K562 (cell line): ENCODE results near the gene STT3A. TPM values are rescaled to one million over a fixed set of nuclear protein-coding genes. Genes with fewer than 3 reads are reported as not detected.

Experiments used
- CBX8 ChIP-seq: fragments of 200-600 bp; sonication (generic); IDR thresholded peaks from 2 replicates; pipeline ENCODE4 v1.6.1; 2012; ENCODE audit warnings: borderline replicate concordance, mixed run types, low read depth, mild to moderate bottlenecking, moderate library complexity, mixed read lengths, low read length, control low read depth, inconsistent platforms; ENCODE audit not compliant: poor library complexity, severe bottlenecking; ENCODE audit errors: extremely low read depth
- FOXA3 ChIP-seq, 2 experiments: fragments of 450-650 bp in 1 of 2; sonication (generic) in 1 of 2; formaldehyde crosslinking; IDR thresholded peaks in 1 of 2; conservative IDR thresholded peaks in 1 of 2; 2 replicates each; pipeline versions ENCODE4 v1.4.0 to v1.8.0; 2020 to 2022; ENCODE audit warnings: mild to moderate bottlenecking in 2 of 2, missing genetic modification reagents in 1 of 2
- GABPB1 ChIP-seq: sonication (generic); formaldehyde crosslinking; IDR thresholded peaks from 2 replicates; pipeline ENCODE4 v1.8.0; 2022; ENCODE audit warnings: mild to moderate bottlenecking, missing genetic modification reagents
- HEY1 ChIP-seq: fragments of 250-450 bp; sonication (Bioruptor Pico); IDR thresholded peaks from 2 replicates; pipeline ENCODE4 v1.5.0; 2020; ENCODE audit warnings: mild to moderate bottlenecking, moderate library complexity, borderline replicate concordance
- KDM2B ChIP-seq: fragments of 250-450 bp; sonication (Bioruptor Pico); IDR thresholded peaks from 2 replicates; pipeline ENCODE4 v1.8.0; 2021; ENCODE audit warnings: mild to moderate bottlenecking, moderate library complexity
- MCM7 ChIP-seq, 2 experiments: fragments of 450-650 bp; IDR thresholded peaks; 2 replicates each; pipeline ENCODE4 v1.6.1; 2016 to 2018
- PHF8 ChIP-seq: fragments of 200-600 bp; sonication (generic); IDR thresholded peaks from 2 replicates; pipeline ENCODE4 v1.6.1; 2012; ENCODE audit warnings: mixed run types, mild to moderate bottlenecking, inconsistent platforms, low read length, moderate library complexity, borderline replicate concordance
- RFX1 ChIP-seq: fragments of 450-650 bp; IDR thresholded peaks from 2 replicates; pipeline ENCODE4 v1.6.1; 2016; ENCODE audit warnings: mild to moderate bottlenecking, moderate library complexity
- SIX5 ChIP-seq, 2 experiments: IDR thresholded peaks; 2 replicates each; pipeline ENCODE4 v1.6.1; 2011; ENCODE audit warnings: low read length in 2 of 2, borderline replicate concordance in 1 of 2, low read depth in 1 of 2, mild to moderate bottlenecking in 1 of 2, moderate library complexity in 1 of 2; ENCODE audit not compliant: insufficient read depth in 1 of 2
- SRSF9 ChIP-seq: fragments of 200-400 bp; formaldehyde crosslinking; IDR thresholded peaks from 2 replicates; pipeline ENCODE4 v1.6.1; 2017; ENCODE audit warnings: low read depth, low read length, borderline replicate concordance
- ZFX ChIP-seq: sonication (generic); formaldehyde crosslinking; IDR thresholded peaks from 2 replicates; pipeline ENCODE4 v1.8.0; 2022; ENCODE audit warnings: mild to moderate bottlenecking, missing genetic modification reagents, moderate library complexity
- ZNF282 ChIP-seq: sonication (generic); formaldehyde crosslinking; IDR thresholded peaks from 2 replicates; pipeline ENCODE4 v1.8.1; 2023; ENCODE audit warnings: missing genetic modification reagents
- polyA plus RNA-seq, 8 experiments: library from polyadenylated mRNA; depleted of rRNA in 4 of 8; stranded (reverse) in 5 of 8; unstranded in 3 of 8; fragments of >200 nt; fragmentation: Nextera tagmentation in 2 of 8; fragmentation: Illumina TruSeq in 1 of 8; extraction: Ambion mirVana in 2 of 8; extraction: Trizol in 1 of 8; gene quantifications; 2 replicates each; pipeline versions ENCODE4 v1.2.1 to v1.2.3, GENCODE V29; 2011 to 2014; ENCODE audit warnings: inconsistent platforms in 1 of 8, missing spikeins in 1 of 8
- total RNA-seq, 7 experiments: library from RNA; depleted of rRNA in 6 of 7; stranded (reverse); fragments of >200 nt in 6 of 7; fragmentation: Illumina TruSeq in 2 of 7; extraction: Trizol in 2 of 7; gene quantifications; 2 replicates each; pipeline versions ENCODE4 v1.2.1 to v1.2.3, GENCODE V29; 2011 to 2021; ENCODE audit warnings: low replicate concordance in 1 of 7
- TF ChIP-seq, protein P1 (sequence below): sonication (generic); formaldehyde crosslinking; IDR thresholded peaks from 2 replicates; pipeline ENCODE4 v1.8.0; 2022; ENCODE audit warnings: missing genetic modification reagents, mild to moderate bottlenecking, moderate library complexity, borderline replicate concordance
- TF ChIP-seq, protein P2 (sequence below): fragments of 450-650 bp; IDR thresholded peaks from 2 replicates; pipeline ENCODE4 v1.6.1; 2016; ENCODE audit warnings: low read depth
- TF ChIP-seq, protein P3 (sequence below): sonication (generic); IDR thresholded peaks from 2 replicates; pipeline ENCODE4 v1.6.1; 2016
- TF ChIP-seq, protein P4 (sequence below), 2 experiments: fragments of 450-650 bp; conservative IDR thresholded peaks; 2 replicates each; pipeline ENCODE4 v1.6.1; 2017; ENCODE audit warnings: mild to moderate bottlenecking in 2 of 2, moderate library complexity in 2 of 2

The STT3A gene
- total and polyA plus RNA-seq, 9 of the 15 experiments (the other 6 are each of a cell fraction or from before 2014, with no cell fraction given): 70.7 to 330 (median 192) TPM

DNA sequence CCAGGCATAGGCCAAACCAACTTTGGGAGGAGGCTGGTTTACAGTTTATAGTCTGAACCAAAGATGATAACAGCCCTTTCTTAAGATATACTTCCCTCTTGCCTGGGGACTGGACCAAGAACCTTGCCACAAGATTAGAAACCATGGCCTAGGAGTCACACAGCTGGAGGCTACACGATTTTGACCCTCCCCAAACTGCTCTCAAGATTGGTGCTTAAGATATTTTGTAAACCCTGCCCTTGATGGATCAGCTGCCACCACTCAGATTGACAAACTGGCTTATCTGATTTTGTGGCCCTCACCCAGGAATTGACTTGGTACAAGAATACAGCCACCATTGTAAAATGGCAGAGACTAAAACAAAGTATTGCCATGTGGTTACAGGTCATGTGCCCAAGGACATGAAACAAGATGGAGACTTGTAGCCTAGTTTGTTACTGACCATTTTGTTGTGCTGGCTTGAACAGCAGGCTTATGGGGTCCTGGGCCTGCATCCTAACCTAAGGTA lies 40.8 kb upstream of the STT3A start (continued):
- no peak for TF ChIP-seq SIX5 (IDR thresholded peaks at IDR 0.05; ENCODE audit: borderline replicate concordance in 1 of 2, insufficient read depth in 1 of 2, low read depth in 1 of 2, low read length in 2 of 2)
- no peak for TF ChIP-seq ZNF282 (CRISPR knock-in tag)
- no peak for TF ChIP-seq GABPB1
- TF ChIP-seq KDM2B (CRISPR knock-in tag): no peak
- TF ChIP-seq, protein P1, sequence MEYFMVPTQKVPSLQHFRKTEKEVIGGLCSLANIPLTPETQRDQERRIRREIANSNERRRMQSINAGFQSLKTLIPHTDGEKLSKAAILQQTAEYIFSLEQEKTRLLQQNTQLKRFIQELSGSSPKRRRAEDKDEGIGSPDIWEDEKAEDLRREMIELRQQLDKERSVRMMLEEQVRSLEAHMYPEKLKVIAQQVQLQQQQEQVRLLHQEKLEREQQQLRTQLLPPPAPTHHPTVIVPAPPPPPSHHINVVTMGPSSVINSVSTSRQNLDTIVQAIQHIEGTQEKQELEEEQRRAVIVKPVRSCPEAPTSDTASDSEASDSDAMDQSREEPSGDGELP (CRISPR knock-in tag): peak; percentile 76
- TF ChIP-seq HEY1 (CRISPR knock-in tag): no peak
- no peak for TF ChIP-seq CBX8
- TF ChIP-seq FOXA3 (CRISPR knock-in tag; conservative IDR thresholded peaks at IDR 0.05 in 1 of 2, IDR thresholded peaks at IDR 0.05 in 1 of 2): peak in 1 of 2 experiments; percentile 46; a peak in 2 of 4 replicates
- TF ChIP-seq PHF8: no peak
- TF ChIP-seq, protein P2, sequence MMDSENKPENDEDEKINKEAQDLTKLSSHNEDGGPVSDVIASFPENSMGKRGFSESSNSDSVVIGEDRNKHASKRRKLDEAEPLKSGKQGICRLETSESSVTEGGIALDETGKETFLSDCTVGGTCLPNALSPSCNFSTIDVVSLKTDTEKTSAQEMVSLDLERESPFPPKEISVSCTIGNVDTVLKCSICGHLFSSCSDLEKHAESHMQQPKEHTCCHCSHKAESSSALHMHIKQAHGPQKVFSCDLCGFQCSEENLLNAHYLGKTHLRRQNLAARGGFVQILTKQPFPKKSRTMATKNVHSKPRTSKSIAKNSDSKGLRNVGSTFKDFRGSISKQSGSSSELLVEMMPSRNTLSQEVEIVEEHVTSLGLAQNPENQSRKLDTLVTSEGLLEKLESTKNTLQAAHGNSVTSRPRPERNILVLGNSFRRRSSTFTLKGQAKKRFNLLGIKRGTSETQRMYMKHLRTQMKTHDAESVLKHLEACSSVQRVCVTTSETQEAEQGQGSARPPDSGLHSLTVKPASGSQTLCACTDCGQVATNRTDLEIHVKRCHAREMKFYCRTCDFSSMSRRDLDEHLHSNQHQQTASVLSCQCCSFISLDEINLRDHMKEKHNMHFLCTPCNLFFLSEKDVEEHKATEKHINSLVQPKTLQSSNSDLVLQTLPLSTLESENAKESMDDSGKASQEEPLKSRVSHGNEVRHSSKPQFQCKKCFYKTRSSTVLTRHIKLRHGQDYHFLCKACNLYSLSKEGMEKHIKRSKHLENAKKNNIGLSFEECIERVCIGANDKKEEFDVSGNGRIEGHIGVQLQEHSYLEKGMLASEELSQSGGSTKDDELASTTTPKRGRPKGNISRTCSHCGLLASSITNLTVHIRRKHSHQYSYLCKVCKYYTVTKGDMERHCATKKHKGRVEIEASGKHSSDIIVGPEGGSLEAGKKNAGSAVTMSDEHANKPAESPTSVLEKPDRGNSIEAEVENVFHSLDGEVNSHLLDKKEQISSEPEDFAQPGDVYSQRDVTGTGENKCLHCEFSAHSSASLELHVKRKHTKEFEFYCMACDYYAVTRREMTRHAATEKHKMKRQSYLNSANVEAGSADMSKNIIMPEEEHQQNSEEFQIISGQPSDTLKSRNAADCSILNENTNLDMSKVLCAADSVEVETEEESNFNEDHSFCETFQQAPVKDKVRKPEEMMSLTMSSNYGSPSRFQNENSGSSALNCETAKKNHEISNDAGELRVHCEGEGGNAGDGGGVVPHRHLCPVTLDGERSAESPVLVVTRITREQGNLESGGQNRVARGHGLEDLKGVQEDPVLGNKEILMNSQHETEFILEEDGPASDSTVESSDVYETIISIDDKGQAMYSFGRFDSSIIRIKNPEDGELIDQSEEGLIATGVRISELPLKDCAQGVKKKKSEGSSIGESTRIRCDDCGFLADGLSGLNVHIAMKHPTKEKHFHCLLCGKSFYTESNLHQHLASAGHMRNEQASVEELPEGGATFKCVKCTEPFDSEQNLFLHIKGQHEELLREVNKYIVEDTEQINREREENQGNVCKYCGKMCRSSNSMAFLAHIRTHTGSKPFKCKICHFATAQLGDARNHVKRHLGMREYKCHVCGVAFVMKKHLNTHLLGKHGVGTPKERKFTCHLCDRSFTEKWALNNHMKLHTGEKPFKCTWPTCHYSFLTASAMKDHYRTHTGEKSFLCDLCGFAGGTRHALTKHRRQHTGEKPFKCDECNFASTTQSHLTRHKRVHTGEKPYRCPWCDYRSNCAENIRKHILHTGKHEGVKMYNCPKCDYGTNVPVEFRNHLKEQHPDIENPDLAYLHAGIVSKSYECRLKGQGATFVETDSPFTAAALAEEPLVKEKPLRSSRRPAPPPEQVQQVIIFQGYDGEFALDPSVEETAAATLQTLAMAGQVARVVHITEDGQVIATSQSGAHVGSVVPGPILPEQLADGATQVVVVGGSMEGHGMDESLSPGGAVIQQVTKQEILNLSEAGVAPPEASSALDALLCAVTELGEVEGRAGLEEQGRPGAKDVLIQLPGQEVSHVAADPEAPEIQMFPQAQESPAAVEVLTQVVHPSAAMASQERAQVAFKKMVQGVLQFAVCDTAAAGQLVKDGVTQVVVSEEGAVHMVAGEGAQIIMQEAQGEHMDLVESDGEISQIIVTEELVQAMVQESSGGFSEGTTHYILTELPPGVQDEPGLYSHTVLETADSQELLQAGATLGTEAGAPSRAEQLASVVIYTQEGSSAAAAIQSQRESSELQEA: no peak
- no peak for TF ChIP-seq RFX1
- TF ChIP-seq, protein P3, sequence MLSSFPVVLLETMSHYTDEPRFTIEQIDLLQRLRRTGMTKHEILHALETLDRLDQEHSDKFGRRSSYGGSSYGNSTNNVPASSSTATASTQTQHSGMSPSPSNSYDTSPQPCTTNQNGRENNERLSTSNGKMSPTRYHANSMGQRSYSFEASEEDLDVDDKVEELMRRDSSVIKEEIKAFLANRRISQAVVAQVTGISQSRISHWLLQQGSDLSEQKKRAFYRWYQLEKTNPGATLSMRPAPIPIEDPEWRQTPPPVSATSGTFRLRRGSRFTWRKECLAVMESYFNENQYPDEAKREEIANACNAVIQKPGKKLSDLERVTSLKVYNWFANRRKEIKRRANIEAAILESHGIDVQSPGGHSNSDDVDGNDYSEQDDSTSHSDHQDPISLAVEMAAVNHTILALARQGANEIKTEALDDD: peak; percentile 90
- TF ChIP-seq, protein P4, sequence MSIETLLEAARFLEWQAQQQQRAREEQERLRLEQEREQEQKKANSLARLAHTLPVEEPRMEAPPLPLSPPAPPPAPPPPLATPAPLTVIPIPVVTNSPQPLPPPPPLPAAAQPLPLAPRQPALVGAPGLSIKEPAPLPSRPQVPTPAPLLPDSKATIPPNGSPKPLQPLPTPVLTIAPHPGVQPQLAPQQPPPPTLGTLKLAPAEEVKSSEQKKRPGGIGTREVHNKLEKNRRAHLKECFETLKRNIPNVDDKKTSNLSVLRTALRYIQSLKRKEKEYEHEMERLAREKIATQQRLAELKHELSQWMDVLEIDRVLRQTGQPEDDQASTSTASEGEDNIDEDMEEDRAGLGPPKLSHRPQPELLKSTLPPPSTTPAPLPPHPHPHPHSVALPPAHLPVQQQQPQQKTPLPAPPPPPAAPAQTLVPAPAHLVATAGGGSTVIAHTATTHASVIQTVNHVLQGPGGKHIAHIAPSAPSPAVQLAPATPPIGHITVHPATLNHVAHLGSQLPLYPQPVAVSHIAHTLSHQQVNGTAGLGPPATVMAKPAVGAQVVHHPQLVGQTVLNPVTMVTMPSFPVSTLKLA (conservative IDR thresholded peaks at IDR 0.05): peak in 1 of 2 experiments; percentile 58; a peak in 1 of 4 replicates
- TF ChIP-seq ZFX (CRISPR knock-in tag): peak; percentile 40
- no peak for TF ChIP-seq MCM7 (IDR thresholded peaks at IDR 0.05)
- no peak for TF ChIP-seq SRSF9
